AG04450 (cell line): Measurements from ENCODE around the gene MISP3. TPM values are rescaled to one million over a fixed set of nuclear protein-coding genes. Genes with fewer than 3 reads are reported as not detected.
A peak's percentile ranks its signal among the peaks of the same experiment; 100 is the strongest.

Experiments
- CTCF ChIA-PET: fragments of 300-600, 350-600 bp; formaldehyde crosslinking; extraction: SDS; loops from one replicate; lab custom pipeline; 2022; ENCODE audit warnings: antibody characterized with exemption, inconsistent platforms; lab: Charles Lee
- POLR2A ChIA-PET: fragments of 350-600 bp; formaldehyde crosslinking; extraction: SDS; loops from one replicate; lab custom pipeline; 2021; ENCODE audit warnings: antibody characterized with exemption, inconsistent platforms; lab: Yijun Ruan, JAX
- DNase-seq: peaks from one replicate; pipeline ENCODE4 v3.0.0-alpha.2; 2011; ENCODE audit warnings: low read depth, low spot score
- H3K27ac ChIP-seq: one replicate; pipeline ENCODE4 v1.5.1; 2012; ENCODE audit warnings: low read depth, low read length, control low read depth
- H3K27me3 ChIP-seq: one replicate; pipeline ENCODE4 v1.6.0; 2012; ENCODE audit warnings: low read length; ENCODE audit not compliant: control insufficient read depth, insufficient read depth
- H3K4me3 ChIP-seq: 2 replicates; pipeline ENCODE4 v1.5.1; 2011; ENCODE audit warnings: mild to moderate bottlenecking, low read depth, low read length, control low read depth
- H3K9me3 ChIP-seq: 2 replicates; pipeline ENCODE4 v1.5.1; 2012; ENCODE audit warnings: low read length; ENCODE audit not compliant: control insufficient read depth, insufficient read depth
- polyA plus RNA-seq: library from polyadenylated mRNA; depleted of rRNA; stranded (reverse); fragments of >200 nt; gene quantifications from 2 replicates; pipeline ENCODE4 v1.2.3, GENCODE V29; 2011
- TF ChIP-seq, protein P1 (sequence below): IDR thresholded peaks from 2 replicates; pipeline ENCODE4 v1.5.1; 2011; ENCODE audit warnings: low read depth, low read length, control low read depth, inconsistent platforms

Gene MISP3
- polyA plus RNA-seq, 1 experiment, result 0.27 TPM

DNA sequence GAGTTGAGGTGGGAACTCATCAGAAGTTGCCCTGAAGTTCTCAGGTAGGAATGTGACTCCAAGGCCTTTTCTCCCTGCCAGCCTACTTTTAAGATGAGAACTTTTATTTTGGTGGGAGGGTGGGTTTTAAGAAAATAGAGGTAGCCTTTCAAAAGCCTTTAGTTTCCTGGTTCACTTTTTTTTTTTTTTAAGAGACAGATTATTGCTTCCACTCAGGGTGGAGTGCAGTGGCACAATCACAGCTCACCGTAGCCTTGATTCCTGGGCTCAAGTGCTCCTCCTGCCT lies 10.0 kb downstream of the MISP3 start:
- POLR2A ChIA-PET, result interaction anchor here (1.0 kb wide), 1 partner anchor 153 kb away, joined by 3 read pairs; no protein-coding TSS in a partner anchor
- no peak overlapping the region for H3K27ac ChIP-seq
- DNase-seq, result no peak
- CTCF ChIA-PET, result interaction anchor here (1.3 to 1.7 kb wide), 3 partner anchors 54 to 265 kb away, joined by 3 to 5 read pairs (median 4); partner anchors contain the start of gene ASF1B
- no peaks in the 10 kb centered on the region for H3K27me3 ChIP-seq
- H3K4me3 ChIP-seq, result no peak overlapping the region
- TF ChIP-seq, protein P1, sequence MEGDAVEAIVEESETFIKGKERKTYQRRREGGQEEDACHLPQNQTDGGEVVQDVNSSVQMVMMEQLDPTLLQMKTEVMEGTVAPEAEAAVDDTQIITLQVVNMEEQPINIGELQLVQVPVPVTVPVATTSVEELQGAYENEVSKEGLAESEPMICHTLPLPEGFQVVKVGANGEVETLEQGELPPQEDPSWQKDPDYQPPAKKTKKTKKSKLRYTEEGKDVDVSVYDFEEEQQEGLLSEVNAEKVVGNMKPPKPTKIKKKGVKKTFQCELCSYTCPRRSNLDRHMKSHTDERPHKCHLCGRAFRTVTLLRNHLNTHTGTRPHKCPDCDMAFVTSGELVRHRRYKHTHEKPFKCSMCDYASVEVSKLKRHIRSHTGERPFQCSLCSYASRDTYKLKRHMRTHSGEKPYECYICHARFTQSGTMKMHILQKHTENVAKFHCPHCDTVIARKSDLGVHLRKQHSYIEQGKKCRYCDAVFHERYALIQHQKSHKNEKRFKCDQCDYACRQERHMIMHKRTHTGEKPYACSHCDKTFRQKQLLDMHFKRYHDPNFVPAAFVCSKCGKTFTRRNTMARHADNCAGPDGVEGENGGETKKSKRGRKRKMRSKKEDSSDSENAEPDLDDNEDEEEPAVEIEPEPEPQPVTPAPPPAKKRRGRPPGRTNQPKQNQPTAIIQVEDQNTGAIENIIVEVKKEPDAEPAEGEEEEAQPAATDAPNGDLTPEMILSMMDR, result no peak
- H3K9me3 ChIP-seq, result no peaks in the 10 kb centered on the region; the same call in 1 of the 2 replicates

DNA sequence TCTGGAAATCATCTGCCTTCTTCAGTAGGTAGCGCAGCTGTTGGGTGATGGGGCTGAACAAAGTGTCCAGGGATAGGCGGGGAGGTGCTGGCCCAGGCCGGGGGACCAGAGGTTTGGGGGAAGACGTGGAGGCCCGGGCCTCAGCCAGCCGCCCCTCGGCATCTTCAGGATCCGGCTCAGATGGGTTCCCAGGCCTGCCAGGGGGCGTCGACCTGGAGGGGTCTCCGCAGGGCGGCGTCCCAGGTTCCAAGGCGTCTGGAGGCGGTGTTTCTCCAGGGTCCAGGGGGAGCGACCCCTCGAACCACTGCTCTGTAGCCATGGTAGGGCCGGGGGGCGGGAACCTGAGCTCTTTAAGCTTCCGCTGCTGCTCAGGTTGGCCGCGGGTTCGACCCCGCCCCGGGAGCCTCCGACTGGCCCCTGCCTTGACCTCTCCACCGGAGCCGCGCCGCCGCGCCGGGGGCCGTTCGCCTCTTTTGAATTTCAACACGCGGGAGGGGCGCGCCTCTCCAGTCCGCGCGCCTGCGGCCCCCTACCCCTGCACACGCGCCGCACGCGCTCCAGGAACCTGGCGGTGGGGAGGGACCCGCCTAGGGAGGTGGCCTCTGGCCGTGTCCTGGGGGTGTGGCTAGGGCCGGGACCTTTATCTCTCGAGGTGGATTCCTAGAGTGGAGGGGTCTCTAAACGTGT lies 12.9 kb downstream of the MISP3 start, which contains the start of gene C19orf67:
Gene C19orf67 (minus strand): TSS at position 475 of the 687 bp plus-strand sequence. CDS start 156 bp downstream, at position 319.
- no peak for DNase-seq
- POLR2A ChIA-PET, result no interaction called here
- no peaks in the 10 kb centered on the region; the same call in 1 of the 2 replicates for H3K9me3 ChIP-seq
- no peak within 1 kb of the TSS for H3K4me3 ChIP-seq
- TF ChIP-seq, protein P1, result no peak
- H3K27me3 ChIP-seq, result no peaks in the 10 kb centered on the region
- CTCF ChIA-PET, result no interaction called here
- H3K27ac ChIP-seq, result no peak within 1 kb of the TSS

GRCh38 chr19:14086098-14086497 lies 13.5 kb downstream of the MISP3 start:
- POLR2A ChIA-PET, result no interaction called here

DNA sequence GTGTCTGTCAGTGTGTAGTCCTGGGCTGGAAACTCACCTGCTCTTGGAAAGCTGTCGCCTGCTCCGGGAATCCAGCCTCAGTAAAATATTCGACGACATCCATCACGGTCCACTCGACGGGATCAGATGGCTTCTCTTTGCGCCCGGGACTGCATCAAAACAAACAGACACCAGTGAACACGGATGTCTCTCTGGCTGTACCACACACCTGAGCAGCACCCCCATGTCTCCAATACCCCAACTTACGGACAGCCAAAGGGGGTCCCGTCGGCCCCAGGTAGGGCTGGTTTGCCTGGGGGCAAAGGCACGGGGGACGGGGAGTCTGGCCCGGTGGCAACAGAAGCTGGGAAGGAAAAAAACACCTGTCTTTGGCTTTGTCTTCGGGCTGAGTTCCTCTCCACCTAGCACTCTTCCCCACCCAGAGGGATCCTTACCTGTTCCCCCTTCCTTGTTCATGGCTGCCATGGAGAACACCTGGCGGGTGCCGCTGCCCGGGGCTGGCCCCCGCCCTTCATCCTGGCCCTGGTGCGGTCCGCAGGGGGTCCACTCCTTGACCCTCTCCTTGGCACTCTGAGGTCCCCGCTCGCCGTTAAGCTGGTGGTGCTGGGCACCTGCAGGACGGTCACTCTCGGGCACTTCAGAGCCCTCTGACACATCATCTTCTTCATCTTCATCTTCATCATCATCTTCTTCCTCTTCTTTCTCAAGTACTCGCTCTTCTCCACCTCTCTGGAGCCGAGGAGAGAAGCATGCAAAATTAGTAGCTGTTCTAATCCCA lies 16.2 kb downstream of the MISP3 start:
- H3K9me3 ChIP-seq, result peaks cover 8% of the 10 kb centered on the region; the same call in 1 of the 2 replicates
- no peak for DNase-seq
- H3K4me3 ChIP-seq, result peak overlapping the region; percentile 77
- TF ChIP-seq, protein P1, result no peak
- ChIA-PET CTCF (no interaction called here), POLR2A (no interaction called here)
- H3K27me3 ChIP-seq, result no peaks in the 10 kb centered on the region
- no peak overlapping the region for H3K27ac ChIP-seq

More at GRCh38 chr19:14086098-14086497, 13.5 kb downstream of the MISP3 start:
- TF ChIP-seq, protein P1, result no peak
- Histone ChIP-seq H3K27ac (no peak overlapping the region), H3K27me3 (no peaks in the 10 kb centered on the region), H3K4me3 (no peak overlapping the region), H3K9me3 (no peaks in the 10 kb centered on the region; the same call in 1 of the 2 replicates)
- CTCF ChIA-PET, result no interaction called here
- no peak for DNase-seq

GRCh38 chr19:14089412-14089661 lies 16.8 kb downstream of the MISP3 start:
- Histone ChIP-seq H3K27me3 (no peaks in the 10 kb centered on the region), H3K9me3 (peaks cover 12% of the 10 kb centered on the region; the same call in 1 of the 2 replicates), H3K27ac (no peak overlapping the region), H3K4me3 (peak overlapping the region; percentile 77)
- TF ChIP-seq, protein P1, result peak; percentile 16; the same call in 1 of the 2 replicates
- POLR2A ChIA-PET, result no interaction called here
- DNase-seq, result no peak
- CTCF ChIA-PET, result no interaction called here
